GM10847 (cell line): Measurements from ENCODE around the gene ZNF516.

ENCODE experiments used
- POLR2A ChIP-seq: IDR thresholded peaks from 2 replicates; pipeline ENCODE4 v1.6.1; 2011; ENCODE audit not compliant: insufficient read length; ENCODE audit errors: extremely low read depth

Gene ZNF516

GRCh38 chr18:76348267-76349066, 146.6 kb downstream of the ZNF516 start:
- no peak for TF ChIP-seq POLR2A

- TF ChIP-seq POLR2A, result no peak
These were observed 147.7 kb downstream of the ZNF516 start for GRCh38 chr18:76347341-76347740.

GRCh38 chr18:76346490-76347130, 148.4 kb downstream of the ZNF516 start:
- TF ChIP-seq POLR2A, result no peak

- TF ChIP-seq POLR2A, result no peak
These were observed 149.1 kb downstream of the ZNF516 start for GRCh38 chr18:76345901-76346300.

GRCh38 chr18:76343938-76344569, 151.0 kb downstream of the ZNF516 start:
- TF ChIP-seq POLR2A, result no peak

- no peak for TF ChIP-seq POLR2A
These were observed 154.6 kb downstream of the ZNF516 start for GRCh38 chr18:76340410-76340809.

DNA sequence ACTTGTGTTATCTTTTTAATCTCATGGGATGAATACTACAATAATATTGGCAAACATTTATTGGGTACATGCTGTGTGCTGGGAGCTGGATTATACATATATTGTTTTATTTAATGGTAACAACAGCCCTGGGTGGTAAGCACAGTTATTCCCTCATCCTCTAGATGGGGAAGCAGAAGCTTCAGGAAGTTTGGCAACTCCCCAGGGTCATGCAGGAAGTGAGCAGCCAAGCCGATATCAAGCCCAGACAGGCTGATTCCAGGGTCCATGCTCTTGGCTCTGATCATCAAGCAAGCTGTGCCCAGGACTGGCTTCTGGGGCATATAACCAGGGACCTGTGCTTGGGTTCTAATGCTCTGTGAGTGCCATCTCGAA, 155.8 kb downstream of the ZNF516 start:
- no peak for TF ChIP-seq POLR2A

DNA sequence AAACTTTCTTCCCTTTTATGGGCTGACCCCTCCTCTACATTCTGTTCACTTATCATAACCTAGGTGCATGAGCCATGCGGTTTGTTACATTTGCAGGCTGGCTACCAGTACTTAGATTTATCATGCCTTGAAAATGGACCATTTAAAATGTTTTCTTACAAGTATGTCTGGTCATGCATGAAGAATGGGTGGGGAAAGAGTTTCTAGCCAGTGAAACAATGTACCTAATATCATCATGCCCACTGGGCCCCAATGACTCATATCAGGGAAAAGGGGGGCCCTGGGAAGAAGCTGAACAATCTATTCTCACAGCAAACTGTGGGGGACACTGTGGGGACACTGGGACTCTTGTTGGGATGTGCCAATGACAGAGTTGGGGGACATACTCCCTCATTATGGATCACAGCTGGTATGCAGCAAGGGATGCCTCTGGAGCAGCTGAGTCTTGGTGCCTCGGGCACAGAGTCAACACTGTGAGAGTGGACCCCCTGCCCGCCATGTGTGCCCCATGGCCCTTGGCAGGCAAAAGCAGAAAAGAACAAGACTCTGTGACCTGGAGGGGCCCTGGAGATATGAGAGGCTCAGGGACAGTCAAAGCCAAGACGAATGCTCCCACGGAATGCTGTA, 156.3 kb downstream of the ZNF516 start:
- no peak for TF ChIP-seq POLR2A

DNA sequence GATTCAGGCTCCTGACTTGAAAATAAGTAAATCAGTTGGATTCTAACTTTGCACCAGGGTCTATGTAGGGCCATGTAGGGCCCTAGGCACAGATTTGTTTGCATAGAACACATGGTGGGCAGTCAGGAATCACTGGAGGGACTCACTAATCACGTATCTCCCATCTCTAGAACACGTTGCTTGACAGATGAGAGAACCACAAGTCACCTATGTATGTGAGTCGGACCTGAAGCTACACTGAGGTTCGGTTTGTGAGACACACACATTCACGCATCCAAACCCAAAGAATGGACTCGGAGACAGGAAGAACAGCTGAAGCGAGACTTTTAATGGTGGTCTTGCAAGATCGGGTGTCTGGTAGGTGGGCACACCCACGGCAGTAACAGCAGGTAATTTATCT, 157.0 kb downstream of the ZNF516 start:
- no peak for TF ChIP-seq POLR2A

- TF ChIP-seq POLR2A, result no peak
These were observed 159.0 kb downstream of the ZNF516 start for GRCh38 chr18:76335859-76336640.

DNA sequence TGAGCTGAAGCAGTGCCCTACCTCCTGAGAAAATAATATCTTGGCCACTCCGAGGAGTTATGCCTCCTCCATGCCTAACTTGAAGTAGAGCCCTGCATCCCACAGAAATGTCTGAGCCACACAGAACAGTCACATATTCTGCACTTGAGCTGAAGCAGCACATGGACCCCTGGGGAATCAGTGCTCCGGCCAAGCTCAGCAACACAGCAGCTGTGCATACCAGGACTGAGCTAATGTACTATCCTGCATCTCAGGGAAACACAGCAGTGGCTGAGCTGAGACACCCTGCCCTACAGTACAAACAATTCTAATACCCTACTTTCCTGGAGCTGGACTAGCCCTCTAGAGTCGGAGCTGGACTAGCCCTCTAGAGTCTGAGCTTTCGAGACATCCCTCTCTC, 166.9 kb downstream of the ZNF516 start:
- TF ChIP-seq POLR2A, result no peak

- no peak for TF ChIP-seq POLR2A
These were observed 171.2 kb downstream of the ZNF516 start for GRCh38 chr18:76323891-76324290.

- no peak for TF ChIP-seq POLR2A
These were observed 172.4 kb downstream of the ZNF516 start for GRCh38 chr18:76322686-76323085.

DNA sequence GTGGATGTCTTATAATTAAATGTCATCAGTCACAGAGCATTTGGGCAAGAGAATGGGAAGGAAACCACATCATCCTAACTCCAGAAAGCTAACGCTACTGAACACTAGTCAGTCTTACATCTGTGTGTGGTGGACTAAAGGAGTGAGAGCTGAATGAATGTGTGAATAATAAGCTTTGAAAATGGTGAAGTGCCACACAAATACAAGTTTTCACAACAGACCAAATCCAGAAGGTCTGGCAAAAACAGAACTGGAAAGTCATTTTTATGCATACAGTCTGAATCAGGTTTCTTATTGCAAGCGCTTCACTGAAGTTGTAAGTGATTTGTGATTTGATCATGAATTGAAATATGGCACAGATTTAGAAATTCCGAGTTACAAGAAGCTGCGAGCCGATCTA, 175.7 kb downstream of the ZNF516 start:
- no peak for TF ChIP-seq POLR2A

- TF ChIP-seq POLR2A, result no peak
These were observed 176.4 kb downstream of the ZNF516 start for GRCh38 chr18:76318607-76319006.
